ENCODE results near the gene HEATR5A.
"Not testable (repeated sequence)": the region's sequence is repeated elsewhere in the genome, so short reads cannot be mapped to it uniquely, and the experiment has no call there.

Gene HEATR5A

DNA sequence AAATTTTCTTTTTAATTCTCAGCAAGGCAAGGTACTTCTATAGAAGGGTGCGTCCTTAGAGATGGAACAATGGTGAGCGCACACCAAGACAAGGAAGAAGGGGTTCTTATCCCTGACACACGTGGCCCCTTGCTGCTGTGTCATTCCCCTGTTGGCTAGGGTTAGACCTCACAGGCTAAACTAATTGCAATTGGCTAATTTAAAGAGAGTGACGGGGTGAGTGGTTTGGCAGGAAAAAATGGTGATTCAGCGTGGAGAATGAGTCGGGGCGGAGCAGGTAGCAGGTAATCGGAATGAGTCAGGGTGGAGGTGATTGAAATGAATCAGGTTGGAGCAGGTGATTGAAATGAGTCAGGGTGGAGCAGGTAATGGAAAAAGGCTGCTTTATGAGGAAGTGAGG, 176.5 kb downstream of the HEATR5A start:
- no peaks in the 10 kb centered on the region for H3K27me3 ChIP-seq
- no peaks in the 10 kb centered on the region for H3K36me3 ChIP-seq
- no peak overlapping the region for H3K27ac ChIP-seq
- no peaks in the 10 kb centered on the region for H3K9me3 ChIP-seq
- H3K4me1 ChIP-seq (ENCODE audit: control insufficient read depth in 1 of 2, insufficient read depth in 1 of 2, low read depth in 1 of 2, low read length in 1 of 2) = no peaks in the 10 kb centered on the region
- no peak overlapping the region for H3K4me3 ChIP-seq (ENCODE audit: low read depth in 1 of 2, low read length in 1 of 2)
- TF ChIP-seq, protein P1, sequence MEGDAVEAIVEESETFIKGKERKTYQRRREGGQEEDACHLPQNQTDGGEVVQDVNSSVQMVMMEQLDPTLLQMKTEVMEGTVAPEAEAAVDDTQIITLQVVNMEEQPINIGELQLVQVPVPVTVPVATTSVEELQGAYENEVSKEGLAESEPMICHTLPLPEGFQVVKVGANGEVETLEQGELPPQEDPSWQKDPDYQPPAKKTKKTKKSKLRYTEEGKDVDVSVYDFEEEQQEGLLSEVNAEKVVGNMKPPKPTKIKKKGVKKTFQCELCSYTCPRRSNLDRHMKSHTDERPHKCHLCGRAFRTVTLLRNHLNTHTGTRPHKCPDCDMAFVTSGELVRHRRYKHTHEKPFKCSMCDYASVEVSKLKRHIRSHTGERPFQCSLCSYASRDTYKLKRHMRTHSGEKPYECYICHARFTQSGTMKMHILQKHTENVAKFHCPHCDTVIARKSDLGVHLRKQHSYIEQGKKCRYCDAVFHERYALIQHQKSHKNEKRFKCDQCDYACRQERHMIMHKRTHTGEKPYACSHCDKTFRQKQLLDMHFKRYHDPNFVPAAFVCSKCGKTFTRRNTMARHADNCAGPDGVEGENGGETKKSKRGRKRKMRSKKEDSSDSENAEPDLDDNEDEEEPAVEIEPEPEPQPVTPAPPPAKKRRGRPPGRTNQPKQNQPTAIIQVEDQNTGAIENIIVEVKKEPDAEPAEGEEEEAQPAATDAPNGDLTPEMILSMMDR (IDR thresholded peaks at IDR 0.05) = no peak

DNA sequence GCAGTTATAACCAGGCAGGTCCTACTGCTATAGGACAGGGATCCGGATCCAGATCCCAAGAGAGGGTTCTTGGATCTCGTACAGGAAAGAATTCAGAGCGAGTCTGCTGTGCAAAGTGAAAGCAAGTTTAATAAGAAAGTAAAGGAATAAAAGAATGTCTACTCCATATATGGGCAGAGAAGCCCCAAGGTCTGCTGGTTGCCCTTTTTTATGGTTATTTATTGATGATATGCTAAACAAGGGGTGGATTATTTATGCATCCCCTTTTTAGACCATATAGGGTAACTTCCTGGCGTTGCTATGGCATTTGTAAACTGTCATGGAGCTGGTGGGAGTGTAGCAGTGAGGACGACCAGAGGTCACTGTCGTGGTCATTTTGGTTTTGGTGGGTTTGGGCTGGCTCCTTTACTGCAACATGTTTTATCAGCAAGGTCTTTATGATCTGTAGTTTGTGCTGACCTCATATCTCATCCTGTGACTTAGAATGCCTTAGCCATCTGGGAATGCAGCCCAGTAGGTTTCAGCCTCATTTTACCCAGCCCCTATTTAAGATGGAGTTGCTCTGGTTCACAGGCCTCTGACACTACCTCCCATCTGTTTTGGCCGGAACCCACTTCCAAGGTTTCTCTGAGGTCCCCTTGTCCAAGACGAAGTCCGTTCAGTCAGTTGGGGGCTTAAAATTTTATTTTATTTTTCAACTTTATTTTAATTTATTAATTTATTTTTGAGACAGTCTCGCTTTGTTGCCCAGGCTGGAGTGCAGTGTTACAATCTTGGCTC, 178.0 kb downstream of the HEATR5A start:
- not testable (repeated sequence) for H3K27ac ChIP-seq; H3K36me3 ChIP-seq; H3K27me3 ChIP-seq; H3K4me3 ChIP-seq (ENCODE audit: low read depth in 1 of 2, low read length in 1 of 2); H3K9me3 ChIP-seq; H3K4me1 ChIP-seq (ENCODE audit: control insufficient read depth in 1 of 2, insufficient read depth in 1 of 2, low read depth in 1 of 2, low read length in 1 of 2)
